Measurements from ENCODE around the gene NTM. TPM values are rescaled to one million over a fixed set of nuclear protein-coding genes. Genes with fewer than 3 reads are reported as not detected.
"Not testable (repeated sequence)": the region's sequence is repeated elsewhere in the genome, so short reads cannot be mapped to it uniquely, and the experiment has no call there.

Gene NTM
- total RNA-seq, 1 donor from 2014 or later: not detected

GRCh38 chr11:132358573-132358953 is 988.1 kb downstream of the NTM start:
- H3K36me3 Mint-ChIP-seq (ENCODE audit: low read depth): no peaks in the 10 kb centered on the region
- no peaks in the 10 kb centered on the region for H3K27me3 Mint-ChIP-seq
- H3K9me3 Mint-ChIP-seq: peaks cover under 1% of the 10 kb centered on the region
- H3K4me1 Mint-ChIP-seq: no peaks in the 10 kb centered on the region
- H3K27ac Mint-ChIP-seq: no peak overlapping the region
- intact Hi-C loops (cut with micrococcal nuclease): no loop called here
- ChIA-PET CTCF (no interaction called here), POLR2A (no interaction called here)
- TF ChIP-seq CTCF (IDR thresholded peaks at IDR 0.05): no peak
- ATAC-seq (ENCODE audit: low read depth) (no peak), DNase-seq (no peak)
- H3K4me3 Mint-ChIP-seq: no peak overlapping the region

GRCh38 chr11:132361011-132361550 is 990.7 kb downstream of the NTM start:
- Mint-ChIP-seq H3K9me3 (peaks cover 3% of the 10 kb centered on the region), H3K4me3 (no peak overlapping the region), H3K36me3 (ENCODE audit: low read depth) (no peaks in the 10 kb centered on the region), H3K27me3 (no peaks in the 10 kb centered on the region), H3K27ac (no peak overlapping the region), H3K4me1 (no peaks in the 10 kb centered on the region)
- TF ChIP-seq CTCF (IDR thresholded peaks at IDR 0.05): no peak
- ChIA-PET POLR2A (no interaction called here), CTCF (no interaction called here)
- intact Hi-C loops (cut with micrococcal nuclease): no loop called here
- DNase-seq (no peak), ATAC-seq (ENCODE audit: low read depth) (no peak)

GRCh38 chr11:132365650-132366049 is 995.2 kb downstream of the NTM start:
- ChIA-PET CTCF (no interaction called here), POLR2A (no interaction called here)
- H3K36me3 Mint-ChIP-seq (ENCODE audit: low read depth): no peaks in the 10 kb centered on the region
- ATAC-seq (ENCODE audit: low read depth) (no peak), DNase-seq (no peak)
- no peak overlapping the region for H3K27ac Mint-ChIP-seq
- H3K4me3 Mint-ChIP-seq: no peak overlapping the region
- no peaks in the 10 kb centered on the region for H3K4me1 Mint-ChIP-seq
- intact Hi-C loops (cut with micrococcal nuclease): no loop called here
- TF ChIP-seq CTCF (IDR thresholded peaks at IDR 0.05): no peak
- H3K9me3 Mint-ChIP-seq: peaks cover 5% of the 10 kb centered on the region
- no peaks in the 10 kb centered on the region for H3K27me3 Mint-ChIP-seq

- H3K27ac Mint-ChIP-seq: no peak overlapping the region
- no peaks in the 10 kb centered on the region for H3K4me1 Mint-ChIP-seq
- peaks cover 5% of the 10 kb centered on the region for H3K9me3 Mint-ChIP-seq
- CTCF ChIA-PET: no interaction called here
- DNase-seq: no peak
- TF ChIP-seq CTCF (IDR thresholded peaks at IDR 0.05): no peak
- H3K36me3 Mint-ChIP-seq (ENCODE audit: low read depth): no peaks in the 10 kb centered on the region
- POLR2A ChIA-PET: no interaction called here
- no peak overlapping the region for H3K4me3 Mint-ChIP-seq
- ATAC-seq (ENCODE audit: low read depth): no peak
- intact Hi-C loops (cut with micrococcal nuclease): no loop called here
- H3K27me3 Mint-ChIP-seq: no peaks in the 10 kb centered on the region
Measured at GRCh38 chr11:132367293-132367692, 996.9 kb downstream of the NTM start.

- H3K4me3 Mint-ChIP-seq; DNase-seq; H3K36me3 Mint-ChIP-seq (ENCODE audit: low read depth); H3K27me3 Mint-ChIP-seq; H3K27ac Mint-ChIP-seq; H3K4me1 Mint-ChIP-seq; intact Hi-C loops (cut with micrococcal nuclease); ATAC-seq (ENCODE audit: low read depth); H3K9me3 Mint-ChIP-seq; CTCF ChIA-PET; POLR2A ChIA-PET: not testable (repeated sequence)
Measured at GRCh38 chr11:132370114-132370513, 999.7 kb downstream of the NTM start.
